Measurements from ENCODE around the gene ALOXE3.

ALOXE3 gene

DNA sequence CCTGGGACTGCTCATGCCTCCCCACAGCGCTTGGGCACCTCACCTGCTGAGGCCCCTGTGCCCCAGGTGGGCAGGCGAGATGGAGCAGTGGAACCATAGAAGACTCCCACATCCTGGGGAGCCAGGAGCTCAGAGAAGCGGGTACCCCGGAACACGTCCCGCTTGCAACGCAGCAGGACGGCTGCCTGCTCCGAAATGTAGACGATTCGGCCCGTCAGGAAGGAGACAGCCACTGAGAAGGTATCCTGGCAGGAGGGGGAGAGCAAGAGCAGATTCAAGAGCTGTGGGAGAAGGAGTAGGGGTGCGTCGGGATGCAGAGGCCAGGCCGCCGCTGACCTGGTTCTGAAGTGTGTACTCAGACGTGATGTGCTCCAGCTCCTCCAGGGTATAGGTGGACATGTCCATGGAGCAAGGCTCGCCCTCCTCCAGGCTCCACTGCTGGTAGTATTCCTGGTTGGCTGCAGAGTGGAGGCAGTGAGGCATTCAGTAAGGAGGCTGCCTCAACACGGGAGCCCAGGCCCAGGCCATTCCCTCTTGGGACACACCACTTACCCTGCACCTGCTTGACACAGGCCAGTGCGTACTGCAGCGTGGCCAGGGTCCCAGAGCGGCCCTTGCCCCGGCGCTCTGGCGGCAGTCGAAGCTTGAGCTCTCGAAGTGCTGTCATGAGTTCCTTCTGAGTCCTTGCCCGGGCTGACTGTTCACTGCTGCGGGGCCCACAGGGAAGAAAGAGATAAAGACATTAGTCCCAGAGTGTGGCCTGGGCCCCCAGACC, 31.3 kb upstream of the ALOXE3 start:
- TF ChIP-seq POLR2A (IDR thresholded peaks at IDR 0.05; ENCODE audit: extremely low read depth, insufficient read length) (no peak), MYC (IDR thresholded peaks at IDR 0.05; ENCODE audit: low read depth, low read length) (no peak), MAX (IDR thresholded peaks at IDR 0.05; ENCODE audit: low read depth, low read length) (no peak), CTCF (IDR thresholded peaks at IDR 0.05; ENCODE audit: low read depth, low read length) (no peak)
- no peak overlapping the region for H3K4me3 ChIP-seq (ENCODE audit: low read depth, low read length)
- no peak for DNase-seq (ENCODE audit: low read depth)

DNA sequence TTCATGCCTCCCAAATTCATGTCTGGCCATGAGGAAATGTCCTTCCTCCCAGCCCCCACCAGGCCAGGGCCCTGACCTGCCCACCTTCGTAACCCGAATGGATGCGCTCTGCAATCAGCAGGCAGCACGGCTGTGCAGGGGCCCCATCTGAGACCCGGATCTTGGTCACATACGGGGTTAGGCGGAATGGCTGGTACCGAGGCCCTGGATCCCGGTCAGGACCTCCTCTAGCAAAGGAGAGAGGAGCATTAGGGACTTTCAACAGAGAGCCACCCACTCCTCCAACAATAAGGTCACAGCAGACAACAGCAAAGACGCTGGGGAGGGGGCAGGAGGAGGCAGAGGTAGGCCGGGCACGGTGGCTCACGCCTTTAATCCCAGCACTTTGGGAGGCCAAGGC, 30.2 kb upstream of the ALOXE3 start:
- no peak for DNase-seq (ENCODE audit: low read depth)

GRCh38 chr17:8147805-8148404, 29.6 kb upstream of the ALOXE3 start:
- TF ChIP-seq MAX (IDR thresholded peaks at IDR 0.05; ENCODE audit: low read depth, low read length) = no peak
- TF ChIP-seq MYC (IDR thresholded peaks at IDR 0.05; ENCODE audit: low read depth, low read length) = no peak
- TF ChIP-seq POLR2A (IDR thresholded peaks at IDR 0.05; ENCODE audit: extremely low read depth, insufficient read length) = no peak
- TF ChIP-seq CTCF (IDR thresholded peaks at IDR 0.05; ENCODE audit: low read depth, low read length) = no peak
- H3K4me3 ChIP-seq (ENCODE audit: low read depth, low read length) = no peak overlapping the region
- no peak for DNase-seq (ENCODE audit: low read depth)

More for the DNA sequence above, 30.2 kb upstream of the ALOXE3 start:
- no peak for TF ChIP-seq MYC (IDR thresholded peaks at IDR 0.05; ENCODE audit: low read depth, low read length)
- TF ChIP-seq MAX (IDR thresholded peaks at IDR 0.05; ENCODE audit: low read depth, low read length) = no peak
- no peak for TF ChIP-seq POLR2A (IDR thresholded peaks at IDR 0.05; ENCODE audit: extremely low read depth, insufficient read length)
- TF ChIP-seq CTCF (IDR thresholded peaks at IDR 0.05; ENCODE audit: low read depth, low read length) = no peak
- H3K4me3 ChIP-seq (ENCODE audit: low read depth, low read length) = no peak overlapping the region

DNA sequence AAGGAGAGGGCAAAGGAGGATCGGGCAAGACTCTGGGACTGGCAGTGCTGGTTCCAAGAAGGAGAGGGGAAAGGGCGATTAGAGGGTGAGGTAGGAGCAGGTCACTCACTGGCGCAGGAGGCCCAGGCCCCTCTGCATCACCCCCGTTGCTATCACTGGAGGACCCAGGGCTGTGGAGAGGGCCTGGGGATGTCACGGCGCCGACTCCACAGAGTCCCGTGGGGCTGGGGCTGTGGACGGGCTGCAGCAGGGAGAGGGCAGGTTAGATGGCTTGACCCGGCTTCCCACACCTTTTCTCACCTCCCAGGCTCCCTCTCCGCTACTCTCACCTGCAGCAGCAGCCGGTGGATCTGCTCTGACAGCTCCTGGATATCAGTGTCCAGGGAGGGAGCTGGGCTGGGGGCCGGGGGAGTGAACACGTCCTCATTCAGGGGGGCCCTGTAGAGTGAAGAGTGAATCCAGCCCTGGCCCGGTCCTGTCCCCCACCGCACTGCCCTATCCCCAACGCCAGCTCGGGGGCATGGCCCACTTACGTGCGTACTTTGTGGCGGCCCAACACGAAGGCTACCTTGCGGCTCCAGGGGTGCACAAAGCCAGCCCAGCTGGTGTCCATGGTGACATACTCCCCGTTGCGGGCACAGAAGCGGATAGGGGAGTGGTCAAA, 29.0 kb upstream of the ALOXE3 start:
- no peak for TF ChIP-seq MAX (IDR thresholded peaks at IDR 0.05; ENCODE audit: low read depth, low read length)
- no peak for TF ChIP-seq CTCF (IDR thresholded peaks at IDR 0.05; ENCODE audit: low read depth, low read length)
- TF ChIP-seq MYC (IDR thresholded peaks at IDR 0.05; ENCODE audit: low read depth, low read length) = no peak
- no peak for TF ChIP-seq POLR2A (IDR thresholded peaks at IDR 0.05; ENCODE audit: extremely low read depth, insufficient read length)
- H3K4me3 ChIP-seq (ENCODE audit: low read depth, low read length) = no peak overlapping the region
- DNase-seq (ENCODE audit: low read depth) = no peak

- no peak overlapping the region for H3K4me3 ChIP-seq (ENCODE audit: low read depth, low read length)
- DNase-seq (ENCODE audit: low read depth) = no peak
- no peak for TF ChIP-seq CTCF (IDR thresholded peaks at IDR 0.05; ENCODE audit: low read depth, low read length)
- TF ChIP-seq MAX (IDR thresholded peaks at IDR 0.05; ENCODE audit: low read depth, low read length) = no peak
- TF ChIP-seq POLR2A (IDR thresholded peaks at IDR 0.05; ENCODE audit: extremely low read depth, insufficient read length) = no peak
- no peak for TF ChIP-seq MYC (IDR thresholded peaks at IDR 0.05; ENCODE audit: low read depth, low read length)
Measured at GRCh38 chr17:8146381-8147140, 28.2 kb upstream of the ALOXE3 start.
